Loucy (cell line): Measurements from ENCODE around the gene CHCHD6.

Experiments used
- H2AFZ ChIP-seq: fragments of 200-600 bp; sonication (generic); 2 replicates; pipeline ENCODE4 v1.6.0; 2016; ENCODE audit warnings: antibody characterized with exemption, mild to moderate bottlenecking, low read length, moderate library complexity
- H3F3A ChIP-seq: fragments of 200-600 bp; 2 replicates; pipeline ENCODE4 v1.6.0; 2016; ENCODE audit warnings: antibody characterized with exemption, low read depth, mild to moderate bottlenecking
- H3K27me3 ChIP-seq: fragments of 200-600 bp; sonication (generic); 2 replicates; pipeline ENCODE4 v1.6.1; 2014; ENCODE audit warnings: low read length, mild to moderate bottlenecking; ENCODE audit not compliant: insufficient read depth, poor library complexity, severe bottlenecking
- H3K36me3 ChIP-seq: fragments of 200-600 bp; sonication (generic); 2 replicates; pipeline ENCODE4 v1.6.1; 2016; ENCODE audit warnings: low read length; ENCODE audit not compliant: insufficient read depth
- H3K4me1 ChIP-seq: fragments of 200-600 bp; sonication (generic); 2 replicates; pipeline ENCODE4 v1.5.1; 2014; ENCODE audit warnings: low read length, mild to moderate bottlenecking; ENCODE audit not compliant: insufficient read depth, poor library complexity, severe bottlenecking
- H3K4me2 ChIP-seq: fragments of 200-600 bp; sonication (generic); 2 replicates; pipeline ENCODE4 v1.6.0; 2014; ENCODE audit warnings: antibody characterized with exemption, low read length, low read depth, mild to moderate bottlenecking; ENCODE audit not compliant: poor library complexity, severe bottlenecking
- H3K4me3 ChIP-seq: fragments of 200-600 bp; sonication (generic); 2 replicates; pipeline ENCODE4 v1.5.1; 2014; ENCODE audit warnings: low read length, mild to moderate bottlenecking, mixed read lengths; ENCODE audit not compliant: poor library complexity, severe bottlenecking
- H3K79me2 ChIP-seq: fragments of 200-600 bp; sonication (generic); 2 replicates; pipeline ENCODE4 v1.6.1; 2014; ENCODE audit warnings: low read length; ENCODE audit not compliant: insufficient read depth
- H3K9ac ChIP-seq: fragments of 200-600 bp; sonication (generic); 2 replicates; pipeline ENCODE4 v1.6.0; 2014; ENCODE audit warnings: mild to moderate bottlenecking, low read depth, low read length, moderate library complexity; ENCODE audit not compliant: poor library complexity, severe bottlenecking
- H3K9me2 ChIP-seq: fragments of 200-600 bp; sonication (generic); replicated peaks from 2 replicates; pipeline ENCODE4 v1.6.1; 2016; ENCODE audit warnings: low read depth, low read length, mixed read lengths
- H3K9me3 ChIP-seq: fragments of 200-600 bp; sonication (generic); 2 replicates; pipeline ENCODE4 v1.6.1; 2014; ENCODE audit warnings: mild to moderate bottlenecking, antibody characterized with exemption, low read length, low read depth; ENCODE audit not compliant: insufficient read depth
- H4K20me1 ChIP-seq: fragments of 200-600 bp; sonication (generic); 2 replicates; pipeline ENCODE4 v1.6.0; 2014; ENCODE audit warnings: antibody characterized with exemption, low read length, mild to moderate bottlenecking; ENCODE audit not compliant: insufficient read depth, poor library complexity, severe bottlenecking
- CTCF ChIP-seq: fragments of 200-600 bp; sonication (generic); conservative IDR thresholded peaks from 2 replicates; pipeline ENCODE4 v1.5.1; 2014; ENCODE audit warnings: mild to moderate bottlenecking, antibody characterized with exemption, low read length
- EZH2phosphoT487 ChIP-seq: fragments of 200-600 bp; IDR thresholded peaks from 2 replicates; pipeline ENCODE4 v1.6.1; 2018; ENCODE audit warnings: antibody characterized with exemption, mild to moderate bottlenecking, moderate library complexity, borderline replicate concordance

The CHCHD6 gene

DNA sequence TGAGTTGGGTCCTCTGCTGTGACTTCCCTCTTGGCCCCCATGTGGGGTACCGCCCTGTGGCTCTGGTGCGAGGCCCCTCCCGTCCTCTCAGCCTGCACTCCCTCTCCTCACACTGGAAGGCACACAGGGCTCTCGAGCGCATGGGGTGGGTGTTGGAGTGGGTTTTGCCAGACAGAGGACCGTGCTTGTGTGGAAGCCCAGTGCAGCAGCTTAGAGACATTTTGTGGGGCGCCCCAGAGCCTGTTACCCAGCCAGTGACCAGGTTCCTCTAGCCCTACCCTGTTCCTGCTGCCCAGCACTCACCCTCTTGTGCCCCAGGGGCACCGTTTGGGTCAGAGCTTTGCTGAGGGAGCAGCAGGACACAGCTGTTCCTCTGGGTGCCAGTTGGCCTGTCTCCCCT is 288.7 kb downstream of the CHCHD6 start:
- no peak overlapping the region for H2AFZ ChIP-seq
- H3K9ac ChIP-seq = no peak overlapping the region
- H4K20me1 ChIP-seq = no peaks in the 10 kb centered on the region
- no peak overlapping the region for H3K4me2 ChIP-seq
- H3K79me2 ChIP-seq = no peaks in the 10 kb centered on the region
- no peak for TF ChIP-seq EZH2phosphoT487
- TF ChIP-seq CTCF = no peak
- H3K9me2 ChIP-seq = no peaks in the 10 kb centered on the region
- H3F3A ChIP-seq = no peaks in the 10 kb centered on the region
- H3K36me3 ChIP-seq = peaks cover 4% of the 10 kb centered on the region; the same call in 1 of the 2 replicates
- H3K9me3 ChIP-seq = no peaks in the 10 kb centered on the region
- no peaks in the 10 kb centered on the region for H3K27me3 ChIP-seq
- H3K4me3 ChIP-seq = no peak overlapping the region
- no peaks in the 10 kb centered on the region for H3K4me1 ChIP-seq

- Histone ChIP-seq H3K79me2 (no peaks in the 10 kb centered on the region), H3K27me3 (no peaks in the 10 kb centered on the region), H3K4me3 (no peak overlapping the region), H3F3A (no peaks in the 10 kb centered on the region), H3K9me3 (no peaks in the 10 kb centered on the region), H3K4me1 (no peaks in the 10 kb centered on the region), H4K20me1 (no peaks in the 10 kb centered on the region), H3K36me3 (peaks cover 4% of the 10 kb centered on the region; the same call in 1 of the 2 replicates), H3K4me2 (no peak overlapping the region), H3K9ac (no peak overlapping the region), H2AFZ (no peak overlapping the region), H3K9me2 (no peaks in the 10 kb centered on the region)
- TF ChIP-seq EZH2phosphoT487 (no peak), CTCF (no peak)
Measured at GRCh38 chr3:126993436-126993835, 289.4 kb downstream of the CHCHD6 start.

DNA sequence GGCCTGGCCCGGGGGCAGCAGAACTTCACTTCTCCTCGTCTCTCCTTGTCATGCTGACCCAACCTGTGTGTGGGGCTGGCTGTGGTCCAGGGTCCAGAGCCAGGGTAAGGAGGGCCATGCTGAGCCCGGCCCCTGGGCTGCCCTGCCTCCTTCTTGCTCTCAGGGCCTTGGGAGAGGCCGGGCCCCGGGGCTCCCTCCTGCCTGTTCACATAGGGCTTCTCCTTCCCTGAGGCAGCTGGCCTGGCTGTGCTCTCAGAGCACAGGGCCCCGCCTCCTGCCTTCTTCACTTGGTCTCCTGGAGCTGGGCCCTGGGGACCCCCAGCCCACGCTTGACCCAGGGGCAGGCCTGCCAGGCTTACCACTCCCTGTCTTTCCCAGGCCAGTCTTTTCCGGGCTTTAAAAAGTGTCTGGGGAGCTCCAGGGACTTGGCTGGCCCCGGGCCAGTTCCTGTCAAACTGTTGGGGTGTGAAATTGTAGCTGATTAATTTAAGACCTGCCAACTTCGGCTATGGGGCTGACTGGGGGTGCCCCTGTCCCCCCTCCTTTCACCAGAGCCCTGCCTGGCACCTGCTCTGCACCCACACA is 290.7 kb downstream of the CHCHD6 start:
- Histone ChIP-seq H3K79me2 (no peaks in the 10 kb centered on the region), H2AFZ (no peak overlapping the region), H3K4me3 (no peak overlapping the region), H3K4me1 (no peaks in the 10 kb centered on the region), H3K9me2 (no peaks in the 10 kb centered on the region), H3K9ac (no peak overlapping the region), H3K27me3 (no peaks in the 10 kb centered on the region), H4K20me1 (no peaks in the 10 kb centered on the region), H3K9me3 (no peaks in the 10 kb centered on the region), H3F3A (no peaks in the 10 kb centered on the region), H3K4me2 (no peak overlapping the region), H3K36me3 (no peaks in the 10 kb centered on the region)
- TF ChIP-seq CTCF = no peak
- no peak for TF ChIP-seq EZH2phosphoT487
